HepG2 (cell line): ENCODE results near the gene SYP. TPM values are rescaled to one million over a fixed set of nuclear protein-coding genes. Genes with fewer than 3 reads are reported as not detected.

ENCODE experiments used
- ELF3 ChIP-seq: IDR thresholded peaks from 2 replicates; pipeline ENCODE4 v1.6.1; 2016; ENCODE audit warnings: missing genetic modification reagents, missing compliant biosample characterization
- ERF ChIP-seq: IDR thresholded peaks from 2 replicates; pipeline ENCODE4 v1.6.1; 2018; ENCODE audit warnings: missing biosample characterization, missing genetic modification reagents
- FOXA1 ChIP-seq, 2 experiments: fragments of 450-650 bp in 1 of 2; sonication (generic) in 1 of 2; formaldehyde crosslinking in 1 of 2; IDR thresholded peaks; 2 replicates each; pipeline versions ENCODE4 v1.4.0 to v1.6.1; 2016 to 2020; ENCODE audit warnings: missing genetic modification reagents in 1 of 2
- GATA4 ChIP-seq: sonication (generic); IDR thresholded peaks from 2 replicates; pipeline ENCODE4 v1.6.1; 2016; ENCODE audit warnings: antibody characterized with exemption, low read depth, borderline replicate concordance
- IKZF5 ChIP-seq: IDR thresholded peaks from 2 replicates; pipeline ENCODE4 v1.6.1; 2018; ENCODE audit warnings: missing genetic modification reagents, mild to moderate bottlenecking, missing compliant biosample characterization
- IRX3 ChIP-seq: sonication (generic); formaldehyde crosslinking; IDR thresholded peaks from 2 replicates; pipeline ENCODE4 v1.8.1; 2023; ENCODE audit warnings: mild to moderate bottlenecking, low read depth, missing genetic modification reagents, borderline replicate concordance
- MZF1 ChIP-seq: sonication (generic); formaldehyde crosslinking; IDR thresholded peaks from 2 replicates; pipeline ENCODE4 v1.8.1; 2023; ENCODE audit warnings: mild to moderate bottlenecking, missing genetic modification reagents, borderline replicate concordance
- SP1 ChIP-seq, 2 experiments: fragments of 450-650 bp in 1 of 2; sonication (generic) in 1 of 2; formaldehyde crosslinking in 1 of 2; IDR thresholded peaks; 2 replicates each; pipeline versions ENCODE4 v1.4.0 to v1.6.1; 2016 to 2020; ENCODE audit warnings: missing genetic modification reagents in 1 of 2
- SP140L ChIP-seq: sonication (generic); formaldehyde crosslinking; IDR thresholded peaks from 2 replicates; pipeline ENCODE4 v1.4.0; 2020; ENCODE audit warnings: missing genetic modification reagents, borderline replicate concordance
- ZNF121 ChIP-seq: sonication (generic); formaldehyde crosslinking; IDR thresholded peaks from 2 replicates; pipeline ENCODE4 v1.5.0; 2020; ENCODE audit warnings: mild to moderate bottlenecking, missing genetic modification reagents
- ZNF142 ChIP-seq: sonication (generic); formaldehyde crosslinking; IDR thresholded peaks from 2 replicates; pipeline ENCODE4 v1.4.0; 2020; ENCODE audit warnings: missing genetic modification reagents
- ZNF143 ChIP-seq: sonication (generic); formaldehyde crosslinking; IDR thresholded peaks from 2 replicates; pipeline ENCODE4 v1.4.0; 2020; ENCODE audit warnings: missing genetic modification reagents
- ZNF256 ChIP-seq: sonication (generic); formaldehyde crosslinking; conservative IDR thresholded peaks from 2 replicates; pipeline ENCODE4 v1.4.0; 2020; ENCODE audit warnings: missing genetic modification reagents
- ZNF275 ChIP-seq: sonication (generic); formaldehyde crosslinking; IDR thresholded peaks from 2 replicates; pipeline ENCODE4 v1.8.0; 2022; ENCODE audit warnings: missing genetic modification reagents, mild to moderate bottlenecking, inconsistent platforms, borderline replicate concordance
- ZNF280D ChIP-seq: sonication (generic); formaldehyde crosslinking; IDR thresholded peaks from 2 replicates; pipeline ENCODE4 v1.5.1; 2020; ENCODE audit warnings: mild to moderate bottlenecking, missing genetic modification reagents
- ZNF556 ChIP-seq: sonication (generic); formaldehyde crosslinking; IDR thresholded peaks from 2 replicates; pipeline ENCODE4 v1.4.0; 2020; ENCODE audit warnings: mild to moderate bottlenecking, missing genetic modification reagents, borderline replicate concordance
- polyA plus RNA-seq, 8 experiments: library from polyadenylated mRNA; depleted of rRNA in 3 of 8; stranded (reverse) in 7 of 8; unstranded in 1 of 8; fragments of >200 nt; fragmentation: Illumina TruSeq in 4 of 8; extraction: Trizol in 4 of 8; gene quantifications; 2 replicates each; pipeline versions ENCODE4 v1.2.1 to v1.2.3, GENCODE V29; 2011 to 2016; ENCODE audit warnings: low read depth in 4 of 8, missing spikeins in 1 of 8, mixed read lengths in 1 of 8; ENCODE audit not compliant: insufficient read depth in 1 of 8
- total RNA-seq, 5 experiments: library from RNA; depleted of rRNA; stranded (reverse); fragments of >200 nt; fragmentation: Illumina TruSeq; extraction: Trizol; gene quantifications; 2 replicates each; pipeline ENCODE4 v1.2.3, GENCODE V29; 2016; ENCODE audit warnings: low read depth in 1 of 5
- TF ChIP-seq, protein P1 (sequence below): IDR thresholded peaks from 2 replicates; pipeline ENCODE4 v1.6.1; 2016; ENCODE audit warnings: mild to moderate bottlenecking, missing biosample characterization, missing genetic modification reagents

The SYP gene
- total and polyA plus RNA-seq, 2 of the 13 experiments (the other 11 are each of a cell fraction or from before 2014, with no cell fraction given) = 2.0 to 2.5 TPM

DNA sequence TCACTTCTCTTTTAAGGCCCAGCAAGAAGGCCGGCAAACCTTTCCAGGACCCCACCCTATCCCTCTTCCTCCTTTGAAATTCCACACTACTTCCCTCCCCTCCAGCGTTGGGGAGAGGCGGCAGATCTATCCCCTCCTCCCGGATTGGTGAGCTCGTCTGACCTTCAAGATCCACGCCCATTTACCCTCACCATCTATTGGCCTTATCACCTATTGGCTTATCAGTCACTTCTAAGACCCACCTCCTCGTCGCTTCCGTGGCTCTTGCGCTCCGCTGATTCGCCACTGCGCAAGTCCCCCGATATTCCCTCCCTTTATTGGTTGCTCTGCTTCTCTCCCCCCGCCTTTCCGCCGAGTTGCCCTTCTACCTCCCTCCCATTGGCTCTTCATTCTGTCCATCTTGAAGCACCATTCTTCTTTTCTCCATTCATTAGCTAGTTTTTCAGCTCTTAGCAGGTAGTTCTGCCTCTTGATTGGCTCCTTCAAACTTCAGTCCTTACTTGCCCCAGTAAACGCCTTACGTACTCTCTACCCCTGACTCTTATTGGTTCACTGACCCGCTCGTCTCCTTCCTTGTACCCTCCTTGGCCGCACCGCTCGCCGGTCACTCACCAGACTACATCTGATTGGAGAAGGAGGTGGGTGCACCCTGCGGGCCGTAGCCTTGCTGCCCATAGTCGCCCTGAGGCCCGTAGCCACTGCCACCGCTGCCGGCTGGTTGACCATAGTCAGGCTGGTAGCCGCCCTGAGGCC, 9.0 kb downstream of the SYP start (continued):
- TF ChIP-seq, protein P1, sequence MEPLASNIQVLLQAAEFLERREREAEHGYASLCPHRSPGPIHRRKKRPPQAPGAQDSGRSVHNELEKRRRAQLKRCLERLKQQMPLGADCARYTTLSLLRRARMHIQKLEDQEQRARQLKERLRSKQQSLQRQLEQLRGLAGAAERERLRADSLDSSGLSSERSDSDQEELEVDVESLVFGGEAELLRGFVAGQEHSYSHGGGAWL = no peak
- TF ChIP-seq ZNF142 (CRISPR knock-in tag) = no peak
- TF ChIP-seq ELF3 (CRISPR knock-in tag) = 0 out of 2 replicates have a peak, but pooled peaks have one; percentile 19
- TF ChIP-seq FOXA1 (IDR thresholded peaks at IDR 0.05) = no peak
- no peak for TF ChIP-seq FOXA1 (CRISPR knock-in tag; IDR thresholded peaks at IDR 0.05)
- no peak for TF ChIP-seq ZNF280D (CRISPR knock-in tag)
- no peak for TF ChIP-seq ZNF143
- no peak for TF ChIP-seq IRX3
- no peak for TF ChIP-seq SP1 (IDR thresholded peaks at IDR 0.05)
- TF ChIP-seq SP1 (CRISPR knock-in tag; IDR thresholded peaks at IDR 0.05) = peak; percentile 20; the same call in 1 of the 2 replicates
- no peak for TF ChIP-seq ZNF275 (CRISPR knock-in tag)
- TF ChIP-seq GATA4 = no peak
- TF ChIP-seq ZNF256 = no peak
- TF ChIP-seq IKZF5 (CRISPR knock-in tag) = 0 out of 2 replicates have a peak, but pooled peaks have one; percentile 39
- no peak for TF ChIP-seq ERF
- TF ChIP-seq MZF1 (CRISPR knock-in tag) = no peak
- no peak for TF ChIP-seq ZNF121 (CRISPR knock-in tag)
- TF ChIP-seq SP140L = no peak
- TF ChIP-seq ZNF556 = no peak
